Esophagus squamous epithelium (tissue), 5 donors: ENCODE measurements around the gene CTNND2. TPM values are rescaled to one million over a fixed set of nuclear protein-coding genes. Genes with fewer than 3 reads are reported as not detected.

ENCODE experiments used
- DNase-seq: peaks from one replicate; lab custom pipeline; 2025; lab: John Stamatoyannopoulos, UW
- H3K27ac ChIP-seq, 4 donors: fragments of 200-600 bp; sonication (generic); one replicate each; pipeline ENCODE4 v1.5.1; 2016 to 2019; ENCODE audit warnings: mild to moderate bottlenecking in 1 of 4
- H3K27me3 ChIP-seq, 4 donors: fragments of 200-600 bp; sonication (generic); 1 replicate in 3 of 4; 2 replicates in 1 of 4; pipeline versions ENCODE4 v1.5.1 to v1.6.0; 2017 to 2021; ENCODE audit warnings: antibody characterized with exemption in 1 of 4
- H3K36me3 ChIP-seq, 3 donors: fragments of 200-600 bp; sonication (generic); one replicate each; pipeline ENCODE4 v1.5.1; 2016 to 2019
- H3K4me1 ChIP-seq, 3 donors: fragments of 200-600 bp; sonication (generic); one replicate each; pipeline ENCODE4 v1.5.1; 2017 to 2019
- H3K4me3 ChIP-seq, 4 donors: fragments of 200-600 bp; sonication (generic); 1 replicate in 3 of 4; 2 replicates in 1 of 4; pipeline ENCODE4 v1.5.1; 2016 to 2019; ENCODE audit warnings: mild to moderate bottlenecking in 2 of 4, moderate library complexity in 1 of 4
- H3K9me3 ChIP-seq, 3 donors: fragments of 200-600 bp; sonication (generic); one replicate each; pipeline ENCODE4 v1.5.1; 2016 to 2019
- CTCF ChIP-seq, 6 experiments: fragments of 450-650 bp in 4 of 6; fragments of 200-600 bp in 2 of 6; sonication (generic) in 2 of 6; IDR thresholded peaks; one replicate each; pipeline ENCODE4 v1.5.1; 2016 to 2019; ENCODE audit warnings: antibody characterized with exemption in 6 of 6, mild to moderate bottlenecking in 4 of 6, moderate library complexity in 4 of 6
- POLR2A ChIP-seq, 4 donors: fragments of 450-650 bp; IDR thresholded peaks; one replicate each; pipeline ENCODE4 v1.6.1; 2017; ENCODE audit warnings: antibody characterized with exemption in 4 of 4, mild to moderate bottlenecking in 4 of 4, moderate library complexity in 3 of 4
- WGBS, 2 donors: methylation state at CpG; one replicate each; pipeline ENCODE4 v1.1.5; 2018; 5-methylcytosine and 5-hydroxymethylcytosine counted together
- intact Hi-C: fragments of 100-400 bp; cut with DNase I; formaldehyde crosslinking; loops from one replicate; pipeline ENCODE4 v1.15.0; 2022
- total RNA-seq, 4 donors: library from RNA; depleted of rRNA; stranded (reverse); fragments of >200 nt; gene quantifications; one replicate each; pipeline ENCODE4 v1.1.0, GENCODE V29; 2016
- donor health status: DM: yes; HTN: yes; CAD: no.

Gene CTNND2
- total RNA-seq, 4 donors from 2014 or later = 0.38 to 0.50 TPM; not detected in 2

GRCh38 chr5:11377896-11378295 is 526.4 kb downstream of the CTNND2 start:
- H3K36me3 ChIP-seq = no peaks in the 10 kb centered on the region
- TF ChIP-seq POLR2A (IDR thresholded peaks at IDR 0.05) = no peak
- TF ChIP-seq CTCF (IDR thresholded peaks at IDR 0.05) = no peak
- no peak overlapping the region for H3K27ac ChIP-seq
- no peaks in the 10 kb centered on the region for H3K4me1 ChIP-seq
- 56 to 69% methylated on average over 2 of the region's 2 CpGs for WGBS, 2 donors
- no peak for DNase-seq
- no peak overlapping the region for H3K4me3 ChIP-seq
- H3K27me3 ChIP-seq = peaks cover 0 to 12% (median 0%) of the 10 kb centered on the region in 4 donors
- intact Hi-C loops = no loop called here
- no peaks in the 10 kb centered on the region for H3K9me3 ChIP-seq

GRCh38 chr5:11372191-11372590 is 532.1 kb downstream of the CTNND2 start:
- WGBS, 2 donors = 82 to 86% methylated on average over 3 of the region's 3 CpGs
- Histone ChIP-seq H3K27ac (no peak overlapping the region), H3K27me3 (no peaks in the 10 kb centered on the region)

DNA sequence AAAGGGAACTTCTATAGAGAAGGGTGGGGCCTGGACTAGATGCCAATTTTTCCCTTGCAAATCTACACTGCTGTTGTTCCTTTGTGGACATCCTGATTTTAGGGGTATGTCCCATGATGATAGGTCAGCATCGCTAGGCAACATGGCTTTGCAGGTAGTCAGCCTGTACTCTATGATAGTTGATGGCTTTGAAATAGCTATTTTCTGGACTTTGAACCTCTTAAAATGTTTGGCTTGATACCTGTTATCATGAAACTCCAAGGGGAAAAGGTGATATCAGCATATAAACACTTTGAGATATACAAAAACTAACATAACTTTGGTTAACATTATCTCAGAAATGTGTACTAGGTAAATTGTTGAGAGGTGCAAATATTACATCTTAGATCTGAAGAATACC is 533.2 kb downstream of the CTNND2 start:
- no peak overlapping the region for H3K27ac ChIP-seq
- no peak for DNase-seq
- H3K36me3 ChIP-seq = no peaks in the 10 kb centered on the region
- intact Hi-C loops = no loop called here
- no peaks in the 10 kb centered on the region for H3K9me3 ChIP-seq
- no peak overlapping the region for H3K4me3 ChIP-seq
- no peak for TF ChIP-seq POLR2A (IDR thresholded peaks at IDR 0.05)
- no peak for TF ChIP-seq CTCF (IDR thresholded peaks at IDR 0.05)
- no peaks in the 10 kb centered on the region for H3K4me1 ChIP-seq
- H3K27me3 ChIP-seq = no peaks in the 10 kb centered on the region
- WGBS, 2 donors = 38 to 79% methylated on average over 1 of the region's 1 CpG

More at GRCh38 chr5:11372191-11372590, 532.1 kb downstream of the CTNND2 start:
- TF ChIP-seq POLR2A (IDR thresholded peaks at IDR 0.05) (no peak), CTCF (IDR thresholded peaks at IDR 0.05) (no peak)
- intact Hi-C loops = no loop called here
- Histone ChIP-seq H3K36me3 (no peaks in the 10 kb centered on the region), H3K4me1 (no peaks in the 10 kb centered on the region), H3K4me3 (no peak overlapping the region), H3K9me3 (no peaks in the 10 kb centered on the region)
- no peak for DNase-seq

DNA sequence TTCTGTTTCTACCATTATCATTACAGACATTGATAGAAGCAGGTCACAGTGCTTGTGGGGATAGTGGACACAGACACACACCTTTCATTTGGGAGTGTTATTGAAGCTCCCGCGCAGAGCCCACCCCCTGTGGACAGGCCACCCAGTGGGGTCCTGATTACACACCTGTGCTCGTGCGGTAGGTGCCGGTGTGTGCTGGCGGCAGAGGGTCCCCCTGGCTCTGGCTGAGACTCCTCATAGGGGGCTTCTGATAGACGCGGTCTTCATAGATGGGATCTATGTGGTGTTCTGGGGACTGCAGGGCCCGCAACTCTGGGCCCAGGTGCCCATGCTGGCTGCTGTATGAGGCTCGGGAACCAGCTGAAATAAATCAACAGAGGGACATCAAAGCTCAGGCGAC is 539.7 kb downstream of the CTNND2 start:
- TF ChIP-seq CTCF (IDR thresholded peaks at IDR 0.05) (no peak), POLR2A (IDR thresholded peaks at IDR 0.05) (no peak)
- 63 to 86% methylated on average over 3 to 8 of the region's 11 CpGs for WGBS, 2 donors
- intact Hi-C loops = no loop called here
- Histone ChIP-seq H3K36me3 (no peaks in the 10 kb centered on the region), H3K9me3 (no peaks in the 10 kb centered on the region), H3K4me1 (no peaks in the 10 kb centered on the region), H3K4me3 (no peak overlapping the region), H3K27ac (no peak overlapping the region), H3K27me3 (no peaks in the 10 kb centered on the region)
- DNase-seq = no peak

GRCh38 chr5:11363631-11364178 is 540.5 kb downstream of the CTNND2 start:
- H3K27me3 ChIP-seq = no peaks in the 10 kb centered on the region
- WGBS, 2 donors = 75 to 81% methylated on average over 5 of the region's 5 CpGs
- intact Hi-C loops = no loop called here

More at GRCh38 chr5:11363631-11364178, 540.5 kb downstream of the CTNND2 start:
- no peaks in the 10 kb centered on the region for H3K9me3 ChIP-seq
- DNase-seq = no peak
- no peak overlapping the region for H3K4me3 ChIP-seq
- H3K36me3 ChIP-seq = no peaks in the 10 kb centered on the region
- no peak overlapping the region for H3K27ac ChIP-seq
- TF ChIP-seq POLR2A (IDR thresholded peaks at IDR 0.05) (no peak), CTCF (IDR thresholded peaks at IDR 0.05) (no peak)
- no peaks in the 10 kb centered on the region for H3K4me1 ChIP-seq
